Left lobe of liver (tissue), 2 donors: Measurements from ENCODE around the gene MSL1. TPM values are rescaled to one million over a fixed set of nuclear protein-coding genes. Genes with fewer than 3 reads are reported as not detected.

Experiments
- ATAC-seq: fragments of 200-7000 bp; cut with Tn5 transposase; one replicate; pipeline ENCODE4 v1.9.1; 2020; ENCODE audit warnings: mild to moderate bottlenecking, moderate library complexity
- DNase-seq: peaks from one replicate; pipeline ENCODE4 v3.0.0-alpha.2; 2020; ENCODE audit warnings: low spot score
- total RNA-seq: library from RNA; stranded (reverse); gene quantifications from one replicate; pipeline ENCODE4 v1.2.1, GENCODE V29; 2021
- donor health status: DM: no; HTN: no; CAD: no; lungs with moderate emphysema.
- donor health status: DM: no; HTN: yes; CAD: no.

MSL1 gene
- total RNA-seq, 1 donor from 2014 or later, result 45.9 TPM

- DNase-seq (no peak), ATAC-seq (peak; percentile 52)
Measured at GRCh38 chr17:40173091-40173777, 51.5 kb downstream of the MSL1 start.

DNA sequence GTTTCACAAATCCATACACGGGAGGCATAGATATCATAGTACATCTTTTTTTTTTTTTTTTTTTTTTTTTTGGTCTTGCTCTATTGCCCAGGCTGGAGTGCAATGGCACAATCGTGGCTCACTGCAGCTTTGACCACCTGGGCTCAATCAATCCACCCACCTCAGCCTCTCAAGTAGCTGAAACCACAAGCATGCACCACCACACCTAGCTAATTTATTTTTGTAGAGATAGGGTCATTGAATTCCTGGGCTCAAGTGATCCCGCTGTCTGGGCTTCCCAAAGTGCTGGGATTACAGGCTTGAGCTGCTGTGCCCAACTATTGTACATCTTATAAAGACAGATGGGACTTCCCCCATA is 52.0 kb downstream of the MSL1 start:
- ATAC-seq (no peak), DNase-seq (no peak)

- ATAC-seq (no peak), DNase-seq (no peak)
Measured at GRCh38 chr17:40174514-40174913, 52.7 kb downstream of the MSL1 start.

- ATAC-seq (no peak), DNase-seq (no peak)
Measured at GRCh38 chr17:40175928-40176753, 54.4 kb downstream of the MSL1 start.

DNA sequence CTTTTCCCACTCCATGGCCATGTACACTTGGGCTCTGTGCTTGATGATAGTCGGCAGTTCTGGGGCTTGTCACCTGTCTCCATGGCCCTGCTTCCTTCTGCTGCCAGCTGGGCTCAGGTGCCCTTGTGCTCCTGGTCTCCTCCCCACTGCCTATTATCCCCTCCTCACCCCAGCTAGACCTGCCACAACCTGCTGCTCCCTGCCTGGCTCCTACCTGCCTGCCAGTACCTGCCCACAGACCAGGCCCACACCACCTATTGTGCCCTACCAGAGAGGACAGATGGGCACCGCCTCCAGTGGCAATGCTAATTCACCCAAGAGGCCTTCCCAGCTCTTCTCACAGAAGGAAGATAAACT is 55.0 kb downstream of the MSL1 start:
- ATAC-seq (peak; percentile 10), DNase-seq (no peak)

DNA sequence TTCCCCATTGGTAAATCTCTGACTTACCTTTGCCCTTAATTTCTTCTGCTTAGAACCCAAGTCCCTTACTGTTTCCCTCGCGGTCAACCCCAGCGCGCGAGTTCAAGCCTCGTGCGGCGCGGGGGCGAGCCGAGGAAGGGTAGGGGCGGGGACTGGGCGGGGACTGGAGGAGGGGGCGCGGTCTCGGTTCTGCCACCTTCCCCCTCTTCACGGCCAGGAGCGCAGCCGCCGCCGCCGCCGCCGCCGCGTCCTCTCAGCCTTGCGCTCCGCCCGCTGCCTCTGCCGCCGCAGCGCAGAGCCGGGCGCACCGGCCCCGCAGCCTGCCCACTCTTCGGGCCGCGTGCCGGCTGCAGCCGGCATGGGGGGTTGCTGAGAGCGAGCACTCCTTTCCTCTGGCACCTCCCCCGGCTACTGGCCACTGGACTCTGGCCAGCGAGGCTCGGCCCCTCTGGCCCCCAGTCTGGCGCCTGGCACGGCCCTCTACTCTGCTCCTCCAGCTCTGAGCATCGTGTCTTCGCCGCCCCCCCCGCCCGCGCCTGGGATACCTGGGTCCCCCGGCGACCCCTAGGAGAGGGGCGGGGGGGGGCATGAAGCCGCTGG is 55.6 kb downstream of the MSL1 start, which contains the start of gene RAPGEFL1:
Gene RAPGEFL1, plus strand, starts transcription at position 196 of the 600 bp plus-strand sequence. Its CDS starts 392 bp downstream, at position 588.
- DNase-seq (peak; percentile 86), ATAC-seq (peak; percentile 79)

DNA sequence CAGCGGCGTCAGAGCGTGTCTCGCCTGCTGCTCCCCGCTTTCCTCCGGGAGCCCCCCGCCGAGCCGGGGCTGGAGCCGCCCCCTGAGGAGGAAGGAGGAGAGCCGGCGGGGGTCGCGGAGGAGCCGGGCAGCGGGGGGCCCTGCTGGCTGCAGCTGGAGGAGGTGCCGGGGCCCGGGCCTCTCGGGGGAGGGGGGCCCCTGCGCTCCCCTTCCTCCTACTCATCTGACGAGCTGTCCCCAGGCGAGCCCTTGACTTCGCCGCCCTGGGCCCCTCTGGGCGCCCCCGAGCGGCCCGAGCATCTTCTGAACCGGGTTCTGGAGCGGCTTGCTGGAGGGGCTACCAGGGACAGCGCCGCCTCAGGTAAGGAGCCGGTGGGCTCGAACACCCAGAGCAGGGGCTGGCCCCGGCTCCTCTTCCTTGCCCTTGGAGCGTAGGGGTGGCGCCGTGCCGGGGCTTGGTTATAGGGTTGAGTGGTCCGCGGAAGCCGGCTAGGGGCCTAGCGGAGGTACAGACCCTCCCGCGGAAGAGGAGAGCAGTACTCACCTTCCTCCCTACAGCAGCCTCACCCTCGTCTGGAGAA is 56.3 kb downstream of the MSL1 start:
- no peak for DNase-seq
- no peak for ATAC-seq

DNA sequence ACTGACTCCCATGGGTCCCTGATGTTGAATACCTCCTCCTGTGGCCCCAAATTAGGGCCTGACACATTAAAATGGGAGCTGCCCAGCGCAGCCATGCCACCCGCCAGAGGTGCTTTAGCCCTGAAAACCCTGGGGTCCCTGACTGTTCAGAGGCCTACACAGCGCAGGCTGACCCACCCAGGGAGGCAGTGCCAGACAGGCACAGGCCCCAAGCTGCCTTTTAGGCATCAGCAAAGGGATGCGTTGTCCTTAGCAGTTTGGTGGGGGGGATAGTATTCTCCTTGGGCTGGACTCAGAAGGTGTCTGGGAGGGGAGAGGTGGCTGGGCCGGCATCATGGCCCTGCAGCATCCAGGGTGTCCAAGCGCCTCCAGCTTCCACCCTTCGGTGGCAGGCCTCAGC is 56.9 kb downstream of the MSL1 start:
- ATAC-seq (no peak), DNase-seq (no peak)

DNA sequence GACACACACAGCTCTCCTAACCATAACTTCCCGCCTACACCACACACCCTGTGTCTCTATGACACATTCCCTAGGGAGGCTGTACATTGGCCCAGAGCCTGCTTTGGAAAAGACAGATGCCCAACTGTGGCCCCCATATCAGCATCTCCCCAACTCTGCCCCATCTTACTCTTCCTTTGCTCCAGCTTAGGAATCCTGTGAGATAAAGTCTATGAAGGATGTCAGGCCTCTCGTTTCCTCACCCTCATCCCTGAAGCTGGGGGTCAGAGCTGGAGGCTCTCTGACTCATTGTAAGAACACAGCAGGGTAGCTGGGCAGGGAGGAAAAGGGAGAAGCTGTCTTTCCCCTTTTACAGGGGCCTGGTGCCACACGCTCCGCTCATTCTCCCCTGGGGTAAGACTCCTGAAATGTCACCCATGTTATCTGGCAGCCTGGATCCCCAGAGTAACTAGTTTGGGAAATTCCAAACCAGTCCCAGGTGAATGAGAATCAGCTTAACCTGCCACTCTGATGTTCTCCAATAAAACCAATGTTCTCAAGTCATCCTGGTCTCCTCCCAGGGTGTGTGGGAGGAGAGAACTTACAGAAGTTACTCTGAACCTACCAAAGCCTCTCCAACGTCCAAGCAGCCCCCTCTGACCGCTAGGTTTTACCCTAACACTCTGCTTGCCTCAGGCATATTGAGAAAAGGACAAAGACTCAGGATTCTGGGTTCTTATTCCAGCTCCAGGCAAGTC is 58.3 kb downstream of the MSL1 start:
- DNase-seq, result no peak

GRCh38 chr17:40180694-40181093 is 58.9 kb downstream of the MSL1 start:
- peak; percentile 91 for DNase-seq
- ATAC-seq, result peak; percentile 75

More for the DNA sequence above, 58.3 kb downstream of the MSL1 start:
- no peak for ATAC-seq

DNA sequence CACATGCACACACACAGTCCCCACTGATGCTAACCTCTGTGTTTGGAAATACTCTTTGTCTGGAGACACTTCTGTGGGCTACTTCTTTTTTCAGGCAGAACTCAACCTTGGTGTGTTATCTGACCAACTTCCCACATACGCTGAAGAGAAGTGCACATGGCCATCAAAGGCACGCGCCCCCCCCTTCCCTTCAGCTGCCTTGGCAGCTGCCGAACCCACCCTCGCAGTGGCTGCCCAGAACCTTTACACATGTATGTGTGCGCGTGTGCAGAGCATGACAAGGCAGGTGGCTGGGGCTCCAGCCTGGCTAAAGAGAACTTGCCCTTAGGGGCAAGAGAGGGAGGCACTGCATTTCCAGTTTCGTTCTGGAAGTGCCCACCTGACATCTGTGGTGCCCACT is 59.4 kb downstream of the MSL1 start:
- ATAC-seq, result no peak
- DNase-seq, result no peak

GRCh38 chr17:40182606-40183005 is 60.8 kb downstream of the MSL1 start:
- ATAC-seq (no peak), DNase-seq (no peak)

Other genes starting within 250 kb of the MSL1 start
- 32.2 TPM for gene GSDMB, start 203.3 kb upstream of the MSL1 start, total RNA-seq
- gene ORMDL3, start 194.4 kb upstream of the MSL1 start, total RNA-seq, result 159 TPM
- gene LRRC3C, start 194.2 kb upstream of the MSL1 start, total RNA-seq, result not detected
- not detected for gene GSDMA, start 159.0 kb upstream of the MSL1 start, total RNA-seq
- 52.4 TPM for gene PSMD3, start 141.2 kb upstream of the MSL1 start, total RNA-seq
- gene CSF3, start 106.5 kb upstream of the MSL1 start, total RNA-seq, result not detected
- gene MED24, start 67.6 kb upstream of the MSL1 start, total RNA-seq, result 28.8 TPM
- 10.7 TPM for gene THRA, start 59.0 kb upstream of the MSL1 start, total RNA-seq
- 18.6 TPM for gene NR1D1, start 21.4 kb upstream of the MSL1 start, total RNA-seq
- gene CASC3, start 18.6 kb downstream of the MSL1 start, total RNA-seq, result 25.1 TPM
- 19.3 TPM for gene RAPGEFL1, start 55.5 kb downstream of the MSL1 start, total RNA-seq
- 10.3 TPM for gene WIPF2, start 97.3 kb downstream of the MSL1 start, total RNA-seq
- 1.5 TPM for gene CDC6, start 165.9 kb downstream of the MSL1 start, total RNA-seq
- 21.3 TPM for gene RARA, start 187.2 kb downstream of the MSL1 start, total RNA-seq
- gene GJD3, start 242.8 kb downstream of the MSL1 start, total RNA-seq, result 0.68 TPM